Measurements from ENCODE around the gene GRAMD1A.
"Not testable (repeated sequence)": the region's sequence is repeated elsewhere in the genome, so short reads cannot be mapped to it uniquely, and the experiment has no call there.

The GRAMD1A gene

DNA sequence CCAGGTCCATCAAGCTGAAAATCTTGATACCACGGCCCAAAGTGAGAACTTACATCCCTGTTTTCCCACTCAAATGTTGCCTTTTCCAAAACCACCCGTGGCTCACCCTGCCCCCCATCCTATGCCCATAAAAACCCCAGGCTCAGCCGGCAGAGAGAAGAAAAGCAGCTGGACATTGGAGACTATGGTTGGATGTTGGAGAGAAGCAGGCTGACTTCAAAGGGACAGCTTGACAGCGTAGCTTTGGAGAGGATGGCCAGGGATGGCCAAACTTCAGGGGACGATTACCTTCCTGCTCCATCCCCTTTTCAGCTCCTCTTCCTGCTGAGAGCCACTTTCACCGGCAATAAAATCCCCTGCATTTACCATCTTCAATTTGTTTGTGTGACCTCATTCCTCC, 32.6 kb upstream of the GRAMD1A start:
- TF ChIP-seq POLR2A (IDR thresholded peaks at IDR 0.05; ENCODE audit: low read length) (no peak), GATA1 (IDR thresholded peaks at IDR 0.05; ENCODE audit: low read depth, low read length) (no peak)
- DNase-seq, result no peak

DNA sequence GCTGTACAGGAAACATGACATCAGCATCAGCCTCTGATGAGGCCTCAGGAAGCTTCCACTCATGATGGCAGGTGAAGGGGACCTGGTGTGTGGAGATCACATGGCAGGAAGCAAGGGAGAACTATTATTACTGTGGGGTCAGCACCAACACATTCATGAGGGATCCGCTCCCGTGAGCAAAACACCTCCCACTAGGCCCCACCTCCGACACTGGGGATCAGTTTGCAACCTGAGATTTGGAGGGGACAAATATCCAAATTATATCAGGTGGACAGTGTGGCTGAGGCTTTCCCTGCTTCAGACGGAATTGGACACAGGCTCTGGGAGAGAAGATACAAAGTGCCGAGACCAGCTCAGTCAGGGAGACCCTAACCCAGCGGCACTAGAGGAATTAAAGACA, 30.4 kb upstream of the GRAMD1A start:
- TF ChIP-seq POLR2A (IDR thresholded peaks at IDR 0.05; ENCODE audit: low read length), result no peak
- no peak for TF ChIP-seq GATA1 (IDR thresholded peaks at IDR 0.05; ENCODE audit: low read depth, low read length)
- DNase-seq, result no peak

GRCh38 chr19:34970185-34970780, 29.8 kb upstream of the GRAMD1A start:
- DNase-seq, result not testable (repeated sequence)

GRCh38 chr19:34972163-34972705, 27.9 kb upstream of the GRAMD1A start:
- DNase-seq, result no peak
- TF ChIP-seq POLR2A (IDR thresholded peaks at IDR 0.05; ENCODE audit: low read length), result no peak
- TF ChIP-seq GATA1 (IDR thresholded peaks at IDR 0.05; ENCODE audit: low read depth, low read length), result no peak

- DNase-seq, result no peak
- TF ChIP-seq POLR2A (IDR thresholded peaks at IDR 0.05; ENCODE audit: low read length) (no peak), GATA1 (IDR thresholded peaks at IDR 0.05; ENCODE audit: low read depth, low read length) (no peak)
Measured at GRCh38 chr19:34974646-34975045, 25.5 kb upstream of the GRAMD1A start.

- TF ChIP-seq GATA1 (IDR thresholded peaks at IDR 0.05; ENCODE audit: low read depth, low read length) (no peak), POLR2A (IDR thresholded peaks at IDR 0.05; ENCODE audit: low read length) (no peak)
Measured at GRCh38 chr19:34975056-34975455, 25.1 kb upstream of the GRAMD1A start.

GRCh38 chr19:34976611-34977010, 23.5 kb upstream of the GRAMD1A start:
- no peak for DNase-seq
- TF ChIP-seq POLR2A (IDR thresholded peaks at IDR 0.05; ENCODE audit: low read length) (no peak), GATA1 (IDR thresholded peaks at IDR 0.05; ENCODE audit: low read depth, low read length) (no peak)

More at GRCh38 chr19:34975056-34975455, 25.1 kb upstream of the GRAMD1A start:
- no peak for DNase-seq

- TF ChIP-seq POLR2A (IDR thresholded peaks at IDR 0.05; ENCODE audit: low read length), result no peak
- TF ChIP-seq GATA1 (IDR thresholded peaks at IDR 0.05; ENCODE audit: low read depth, low read length), result no peak
- DNase-seq, result no peak
Measured at GRCh38 chr19:34979819-34980640, 20.1 kb upstream of the GRAMD1A start.

- DNase-seq, result no peak
- TF ChIP-seq GATA1 (IDR thresholded peaks at IDR 0.05; ENCODE audit: low read depth, low read length) (no peak), POLR2A (IDR thresholded peaks at IDR 0.05; ENCODE audit: low read length) (no peak)
Measured at GRCh38 chr19:34982275-34982674, 17.8 kb upstream of the GRAMD1A start.

DNA sequence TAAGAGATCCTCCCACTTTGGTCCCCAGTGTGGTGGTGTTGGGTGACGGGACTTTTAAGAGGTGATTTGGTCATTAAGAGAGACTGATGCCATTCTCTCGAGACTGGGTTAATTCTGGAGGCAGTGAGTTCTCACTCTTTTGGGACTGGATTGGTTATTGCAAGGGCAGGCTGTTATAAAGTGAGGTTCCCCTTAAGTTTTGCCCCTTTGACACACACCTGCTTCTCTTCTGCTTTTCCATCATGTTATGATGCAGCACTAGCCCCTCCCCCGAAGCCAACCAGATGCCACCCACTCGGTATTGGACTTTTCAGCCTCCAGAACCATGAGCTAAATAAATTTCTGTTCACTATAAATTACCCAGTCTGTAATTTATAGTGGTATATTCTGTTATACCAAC, 16.3 kb upstream of the GRAMD1A start:
- DNase-seq, result no peak
- no peak for TF ChIP-seq GATA1 (IDR thresholded peaks at IDR 0.05; ENCODE audit: low read depth, low read length)
- TF ChIP-seq POLR2A (IDR thresholded peaks at IDR 0.05; ENCODE audit: low read length), result no peak

GRCh38 chr19:34984287-34984686, 15.8 kb upstream of the GRAMD1A start:
- TF ChIP-seq POLR2A (IDR thresholded peaks at IDR 0.05; ENCODE audit: low read length), result no peak
- no peak for DNase-seq

DNA sequence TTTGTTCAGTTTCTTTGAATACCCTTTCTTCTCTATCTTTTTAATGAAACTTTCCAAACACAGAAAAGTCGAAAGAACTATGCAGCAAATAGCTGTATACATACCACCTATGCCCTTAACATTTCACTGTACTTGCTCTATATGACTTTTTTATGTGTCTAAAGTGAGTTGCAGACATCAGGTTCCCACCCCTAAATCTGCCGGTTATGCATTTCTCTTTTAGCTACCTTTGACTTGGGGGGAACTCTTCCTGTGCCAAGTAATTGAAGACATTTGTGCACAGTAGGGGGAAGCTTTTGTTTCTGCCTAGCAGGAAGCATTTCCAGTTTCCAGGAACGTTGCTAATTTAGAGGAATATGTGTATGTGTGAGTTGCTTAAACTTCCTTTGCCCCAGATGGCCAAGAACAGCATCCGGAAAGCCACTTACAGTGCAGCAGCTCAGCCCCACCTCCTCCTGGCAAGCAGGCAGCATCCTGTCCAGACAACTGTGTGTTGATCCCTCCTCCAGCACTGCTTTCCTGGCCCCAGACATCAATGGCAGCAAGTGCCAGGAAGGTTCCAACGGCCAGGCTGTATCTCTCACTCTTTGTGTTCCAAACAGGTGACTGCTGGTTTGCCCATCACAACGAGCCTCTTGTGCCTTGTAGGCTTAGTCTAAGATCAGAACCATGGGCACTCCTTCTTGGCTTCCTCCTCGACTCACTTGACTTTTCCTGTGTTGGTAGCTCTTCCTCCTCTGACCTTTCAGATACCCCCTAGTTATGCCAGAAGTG, 14.7 kb upstream of the GRAMD1A start:
- no peak for TF ChIP-seq GATA1 (IDR thresholded peaks at IDR 0.05; ENCODE audit: low read depth, low read length)
- TF ChIP-seq POLR2A (IDR thresholded peaks at IDR 0.05; ENCODE audit: low read length), result no peak
- DNase-seq, result no peak

GRCh38 chr19:34988119-34988518, 12.0 kb upstream of the GRAMD1A start:
- DNase-seq, result no peak
- no peak for TF ChIP-seq GATA1 (IDR thresholded peaks at IDR 0.05; ENCODE audit: low read depth, low read length)
- no peak for TF ChIP-seq POLR2A (IDR thresholded peaks at IDR 0.05; ENCODE audit: low read length)

GRCh38 chr19:34989298-34989697, 10.8 kb upstream of the GRAMD1A start:
- no peak for DNase-seq
- TF ChIP-seq POLR2A (IDR thresholded peaks at IDR 0.05; ENCODE audit: low read length) (no peak), GATA1 (IDR thresholded peaks at IDR 0.05; ENCODE audit: low read depth, low read length) (no peak)
